Astrocyte of the cerebellum (primary cell): Measurements from ENCODE around the gene NFYC.

Source experiments
- DNase-seq: peaks from one replicate; pipeline ENCODE4 v3.0.0-alpha.2; 2011; ENCODE audit warnings: low read depth
- H3K4me3 ChIP-seq: 2 replicates; pipeline ENCODE4 v1.5.1; 2011; ENCODE audit warnings: mild to moderate bottlenecking, low read depth, low read length, moderate library complexity
- in situ Hi-C: cut with HindIII; loops from 2 replicates; pipeline ENCODE4 v1.10.0; 2017; ENCODE audit warnings: low sequenced_read_pairs
- TF ChIP-seq, protein P1 (sequence below): IDR thresholded peaks from 2 replicates; pipeline ENCODE4 v1.5.1; 2012; ENCODE audit warnings: low read length, low read depth, moderate library complexity, mild to moderate bottlenecking; ENCODE audit errors: missing control alignments

The NFYC gene

DNA sequence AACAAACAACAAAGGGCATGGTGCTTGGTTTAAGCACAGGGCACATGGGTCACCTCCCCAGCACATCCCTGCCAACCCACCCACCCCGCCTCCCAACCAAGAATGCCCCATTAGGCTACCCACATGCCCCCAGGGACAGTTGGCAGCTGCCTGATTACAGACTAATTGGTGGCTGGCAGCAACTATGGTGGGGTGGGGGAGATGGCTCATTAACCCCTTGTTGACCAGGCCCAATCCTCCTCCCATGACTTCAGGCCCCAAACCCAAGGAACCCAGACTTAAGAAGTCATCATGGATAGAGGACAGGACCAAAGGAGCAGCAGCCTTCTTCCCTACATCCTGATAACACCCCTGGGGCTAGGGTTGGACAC lies 27.4 kb upstream of the NFYC start:
- DNase-seq = no peak
- in situ Hi-C loops = no loop called here
- no peak overlapping the region for H3K4me3 ChIP-seq
- TF ChIP-seq, protein P1, sequence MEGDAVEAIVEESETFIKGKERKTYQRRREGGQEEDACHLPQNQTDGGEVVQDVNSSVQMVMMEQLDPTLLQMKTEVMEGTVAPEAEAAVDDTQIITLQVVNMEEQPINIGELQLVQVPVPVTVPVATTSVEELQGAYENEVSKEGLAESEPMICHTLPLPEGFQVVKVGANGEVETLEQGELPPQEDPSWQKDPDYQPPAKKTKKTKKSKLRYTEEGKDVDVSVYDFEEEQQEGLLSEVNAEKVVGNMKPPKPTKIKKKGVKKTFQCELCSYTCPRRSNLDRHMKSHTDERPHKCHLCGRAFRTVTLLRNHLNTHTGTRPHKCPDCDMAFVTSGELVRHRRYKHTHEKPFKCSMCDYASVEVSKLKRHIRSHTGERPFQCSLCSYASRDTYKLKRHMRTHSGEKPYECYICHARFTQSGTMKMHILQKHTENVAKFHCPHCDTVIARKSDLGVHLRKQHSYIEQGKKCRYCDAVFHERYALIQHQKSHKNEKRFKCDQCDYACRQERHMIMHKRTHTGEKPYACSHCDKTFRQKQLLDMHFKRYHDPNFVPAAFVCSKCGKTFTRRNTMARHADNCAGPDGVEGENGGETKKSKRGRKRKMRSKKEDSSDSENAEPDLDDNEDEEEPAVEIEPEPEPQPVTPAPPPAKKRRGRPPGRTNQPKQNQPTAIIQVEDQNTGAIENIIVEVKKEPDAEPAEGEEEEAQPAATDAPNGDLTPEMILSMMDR = no peak

DNA sequence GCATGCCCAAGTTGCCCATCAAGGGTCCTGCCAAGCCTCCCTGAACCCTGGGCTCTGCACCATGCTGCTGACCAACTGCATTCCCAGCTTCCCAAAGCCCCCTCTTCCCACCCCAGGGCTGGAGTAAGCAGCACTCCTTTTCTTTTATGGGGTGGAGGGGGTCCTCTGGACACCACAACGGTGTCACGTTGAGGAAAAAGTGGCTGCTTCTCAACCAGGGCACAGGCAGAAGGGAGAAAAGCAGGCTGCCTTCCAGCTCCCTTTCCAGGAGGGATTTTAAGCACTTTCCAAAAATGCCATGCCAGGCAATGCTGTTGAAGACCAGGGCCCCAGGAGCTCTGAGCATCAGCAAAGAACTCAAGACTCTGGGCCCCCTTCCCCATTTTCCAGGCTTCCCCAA lies 26.7 kb upstream of the NFYC start:
- no peak for DNase-seq
- no peak overlapping the region for H3K4me3 ChIP-seq
- in situ Hi-C loops = no loop called here
- TF ChIP-seq, protein P1 = no peak

DNA sequence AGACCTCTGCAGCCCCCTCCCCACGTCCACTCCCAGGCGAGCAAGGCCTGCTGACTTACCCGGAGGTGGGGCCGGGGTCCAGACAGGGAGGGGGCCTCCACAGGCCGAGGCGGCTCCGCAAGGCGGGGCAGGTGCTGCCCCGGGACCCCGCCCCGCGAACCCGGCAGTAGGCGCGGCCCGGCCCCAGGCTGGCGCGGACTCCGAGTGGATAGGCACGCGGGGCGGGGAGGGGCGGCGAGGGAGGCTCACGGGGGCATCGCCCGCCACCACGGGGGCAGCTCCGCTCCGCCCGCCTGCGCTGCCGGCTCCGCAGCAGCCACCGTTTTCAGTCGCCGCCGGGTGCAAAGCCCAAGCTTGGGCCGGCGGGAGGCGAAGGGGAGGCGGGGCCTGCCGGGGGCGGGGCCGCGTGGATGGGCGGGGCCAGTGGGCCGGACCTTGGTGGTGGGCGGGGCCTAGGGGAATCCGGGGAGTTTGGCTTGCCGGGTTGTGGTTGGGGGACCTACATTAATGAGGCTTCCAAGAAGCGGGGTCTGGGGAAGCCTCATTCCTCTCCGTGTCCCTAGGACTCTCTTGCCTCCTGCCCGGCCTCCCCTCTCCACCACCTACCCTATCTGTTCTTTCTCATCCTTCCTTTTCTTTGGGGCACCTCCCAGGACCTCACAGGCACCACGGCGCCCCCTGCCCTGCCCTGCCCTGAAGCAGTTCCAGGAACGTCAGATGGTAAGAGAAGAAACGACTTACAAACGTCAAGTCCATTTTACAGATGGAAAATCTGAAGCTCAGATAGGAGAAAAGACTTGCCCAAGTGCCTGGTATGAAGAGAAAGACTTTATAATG lies 26.0 kb upstream of the NFYC start, which contains the start of gene RIMS3:
Gene RIMS3, minus strand, starts transcription at position 348 of the 837 bp plus-strand sequence. CDS start 23,757 bp downstream, outside the sequence.
- H3K4me3 ChIP-seq = peak within 1 kb of the TSS; percentile 40
- no peak for DNase-seq
- TF ChIP-seq, protein P1 = no peak
- in situ Hi-C loops = no loop called here

DNA sequence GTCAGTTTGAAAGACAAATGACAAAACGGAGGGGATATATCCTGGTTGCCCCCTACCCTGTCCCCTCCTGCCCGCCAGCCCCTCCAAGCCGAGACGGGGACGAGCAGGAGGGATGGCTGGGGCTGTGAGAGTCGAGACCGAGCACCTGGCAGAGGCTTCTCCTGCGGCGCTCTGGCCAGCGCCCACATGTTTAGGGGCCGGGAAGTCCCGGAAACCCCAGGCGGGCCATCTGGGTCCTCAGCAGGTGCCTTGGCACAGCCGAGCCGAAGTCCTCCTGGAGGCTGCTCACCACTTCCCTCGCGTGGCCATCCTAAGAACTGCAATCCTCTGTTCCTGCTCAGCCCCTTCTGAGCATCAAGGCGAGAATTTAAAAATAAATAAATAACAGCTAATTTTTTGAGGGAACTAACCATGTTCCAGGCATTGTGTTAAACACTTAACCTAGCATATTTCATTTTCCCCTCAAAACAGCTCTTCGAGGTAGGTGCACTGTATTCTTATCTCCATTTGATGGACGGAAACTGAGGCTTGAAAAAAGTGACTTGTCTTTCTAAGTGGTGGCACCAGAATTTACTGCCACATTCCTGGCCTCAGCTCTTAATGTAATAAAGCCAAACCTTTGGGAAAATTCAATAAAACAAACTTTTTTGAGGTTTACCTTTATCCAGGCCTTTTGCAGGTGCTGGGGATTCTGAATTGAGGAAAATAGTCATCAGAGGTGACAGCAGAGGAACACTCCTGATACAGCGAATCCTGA lies 22.6 kb upstream of the NFYC start:
- TF ChIP-seq, protein P1 = peak; percentile 99
- in situ Hi-C loops = no loop called here
- DNase-seq = peak; percentile 47
- H3K4me3 ChIP-seq = peak overlapping the region; percentile 10

DNA sequence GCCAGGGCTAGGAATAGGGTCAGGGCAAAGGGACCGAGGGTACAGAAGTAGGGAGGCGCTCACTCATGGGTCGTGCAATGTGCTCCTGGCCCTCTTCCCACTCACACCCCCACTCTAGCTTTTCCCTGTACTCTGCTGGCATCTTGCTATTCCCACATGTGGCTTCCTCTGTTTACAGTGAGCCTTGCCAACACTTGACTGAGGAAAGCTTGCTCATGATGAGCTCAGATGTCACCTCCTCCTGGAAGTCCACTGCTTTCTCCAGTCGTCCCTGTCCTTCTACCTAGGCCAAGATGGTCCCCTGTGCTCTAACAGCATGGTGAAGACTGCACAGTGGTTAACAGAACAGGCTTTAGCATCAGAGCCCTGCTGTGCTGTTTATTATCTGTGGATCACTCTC lies 18.1 kb upstream of the NFYC start:
- TF ChIP-seq, protein P1 = no peak
- no peak for DNase-seq
- in situ Hi-C loops = no loop called here
- no peak overlapping the region for H3K4me3 ChIP-seq

DNA sequence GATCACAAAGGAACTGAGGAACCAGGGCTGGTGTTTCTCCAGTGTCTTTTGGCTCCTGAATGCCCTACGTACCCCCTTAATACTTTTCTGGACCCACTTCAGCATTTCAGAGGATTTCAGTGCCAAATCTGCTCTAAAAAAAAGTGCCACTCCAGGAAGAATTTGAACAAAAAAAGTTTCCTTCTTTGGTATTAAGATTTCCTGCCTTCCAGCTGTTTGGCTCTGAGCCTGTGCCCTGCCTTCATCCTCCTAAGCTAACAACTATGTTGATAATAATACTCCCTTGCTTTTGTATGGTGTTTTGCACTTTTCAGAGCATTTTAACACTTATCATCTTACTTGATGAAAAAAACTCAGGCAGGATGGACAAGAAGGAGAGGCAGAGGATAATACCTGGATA lies 15.0 kb upstream of the NFYC start:
- H3K4me3 ChIP-seq = no peak overlapping the region
- in situ Hi-C loops = no loop called here
- TF ChIP-seq, protein P1 = no peak
- DNase-seq = no peak
